Gastrocnemius medialis (tissue), 4 donors: ENCODE data around the gene ZG16B. TPM values are rescaled to one million over a fixed set of nuclear protein-coding genes. Genes with fewer than 3 reads are reported as not detected.

Experiments
- ATAC-seq, 2 donors: fragments of 150-250 bp; one replicate each; pipeline ENCODE4 v1.9.1; 2016
- DNase-seq, 2 donors: peaks; one replicate each; pipeline ENCODE4 v3.0.0-alpha.2; 2019
- H3K27ac ChIP-seq, 4 donors: fragments of 200-600 bp; sonication (generic); 1 replicate in 1 of 4; 2 replicates in 3 of 4; pipeline ENCODE4 v1.5.1; 2016 to 2018; ENCODE audit warnings: mild to moderate bottlenecking in 2 of 4, moderate library complexity in 1 of 4
- H3K27me3 ChIP-seq, 3 donors: fragments of 200-600 bp; sonication (generic) in 2 of 3; 1 replicate in 1 of 3; 2 replicates in 2 of 3; pipeline versions ENCODE4 v1.5.1 to v1.6.0; 2016 to 2019; ENCODE audit warnings: mild to moderate bottlenecking in 1 of 3, moderate library complexity in 1 of 3
- H3K36me3 ChIP-seq, 2 donors: fragments of 200-600 bp; sonication (generic) in 1 of 2; one replicate each; pipeline ENCODE4 v1.5.1; 2017 to 2018
- H3K4me1 ChIP-seq, 2 donors: fragments of 200-600 bp; sonication (generic) in 1 of 2; one replicate each; pipeline ENCODE4 v1.5.1; 2016 to 2017; ENCODE audit warnings: mild to moderate bottlenecking in 2 of 2
- H3K4me3 ChIP-seq, 4 donors: fragments of 200-600 bp; sonication (generic) in 3 of 4; 1 replicate in 1 of 4; 2 replicates in 3 of 4; pipeline ENCODE4 v1.5.1; 2016 to 2019; ENCODE audit warnings: mild to moderate bottlenecking in 2 of 4
- H3K9me3 ChIP-seq, 3 donors: fragments of 200-600 bp; sonication (generic) in 2 of 3; 1 replicate in 1 of 3; 2 replicates in 2 of 3; pipeline ENCODE4 v1.5.1; 2016 to 2019
- CTCF ChIP-seq, 5 experiments: fragments of 450-650 bp in 3 of 5; fragments of 200-600 bp in 2 of 5; sonication (generic) in 2 of 5; IDR thresholded peaks in 4 of 5; conservative IDR thresholded peaks in 1 of 5; 1 replicate in 4 of 5; 2 replicates in 1 of 5; pipeline ENCODE4 v1.5.1; 2016 to 2019; ENCODE audit warnings: antibody characterized with exemption in 5 of 5, mild to moderate bottlenecking in 3 of 5, moderate library complexity in 3 of 5
- POLR2A ChIP-seq, 2 donors: fragments of 450-650 bp; IDR thresholded peaks; one replicate each; pipeline ENCODE4 v1.6.1; 2017; ENCODE audit warnings: antibody characterized with exemption in 2 of 2, mild to moderate bottlenecking in 2 of 2, moderate library complexity in 2 of 2
- in situ Hi-C, 4 donors: fragments of 200-750 bp; cut with MboI; loops; one replicate each; pipeline versions ENCODE4 v1.15.0 to v1.8.0; 2017; ENCODE audit warnings: low sequenced_read_pairs in 4 of 4
- intact Hi-C: fragments of 100-400 bp; cut with DNase I; formaldehyde crosslinking; loops from one replicate; pipeline ENCODE4 v1.15.1; 2023; ENCODE audit warnings: low total_unique reads
- total RNA-seq, 4 donors: library from RNA; depleted of rRNA; stranded (reverse); fragments of >200 nt; gene quantifications; one replicate each; pipeline versions ENCODE4 v1.1.0 to v1.2.3, GENCODE V29; 2016

ZG16B gene
- total RNA-seq, 4 donors from 2014 or later, result not detected

- no peaks in the 10 kb centered on the region for H3K9me3 ChIP-seq
- TF ChIP-seq POLR2A (IDR thresholded peaks at IDR 0.05), result no peak
- TF ChIP-seq CTCF (IDR thresholded peaks at IDR 0.05 in 4 of 5, conservative IDR thresholded peaks at IDR 0.05 in 1 of 5), result no peak
- ATAC-seq, result no peak
- H3K27ac ChIP-seq, result no peak overlapping the region
- H3K4me1 ChIP-seq, result no peaks in the 10 kb centered on the region
- no peaks in the 10 kb centered on the region for H3K36me3 ChIP-seq
- no peak overlapping the region for H3K4me3 ChIP-seq
- H3K27me3 ChIP-seq, result peaks cover 35 to 37% (median 37%) of the 10 kb centered on the region in 3 donors
- intact Hi-C loops, result loop anchor here (10.0 kb wide), 1 partner anchor 185 kb away; no protein-coding TSS in a partner anchor
- in situ Hi-C loops, result no loop called here
- no peak for DNase-seq
Measured at GRCh38 chr16:2859686-2860265, 29.7 kb downstream of the ZG16B start.

- Histone ChIP-seq H3K27me3 (peaks cover 34 to 37% (median 35%) of the 10 kb centered on the region in 3 donors), H3K36me3 (no peaks in the 10 kb centered on the region), H3K27ac (no peak overlapping the region), H3K4me1 (no peaks in the 10 kb centered on the region), H3K4me3 (no peak overlapping the region), H3K9me3 (no peaks in the 10 kb centered on the region)
- DNase-seq (no peak), ATAC-seq (no peak)
- intact Hi-C loops (loop anchor here (10.0 kb wide), 1 partner anchor 186 kb away; no protein-coding TSS in a partner anchor), in situ Hi-C loops (no loop called here)
- TF ChIP-seq CTCF (IDR thresholded peaks at IDR 0.05 in 4 of 5, conservative IDR thresholded peaks at IDR 0.05 in 1 of 5), result no peak
- no peak for TF ChIP-seq POLR2A (IDR thresholded peaks at IDR 0.05)
Measured at GRCh38 chr16:2860826-2861567, 30.9 kb downstream of the ZG16B start.

- intact Hi-C loops (loop anchor here (5.0 to 10.0 kb wide), 2 partner anchors 88 to 191 kb away; partner anchors contain the start of gene ELOB), in situ Hi-C loops (no loop called here)
- ATAC-seq, result no peak
- Histone ChIP-seq H3K4me3 (no peak overlapping the region), H3K27ac (no peak overlapping the region), H3K9me3 (no peaks in the 10 kb centered on the region), H3K4me1 (peaks cover 0 to 5% of the 10 kb centered on the region in 2 donors), H3K36me3 (no peaks in the 10 kb centered on the region), H3K27me3 (peaks cover 0 to 4% (median 2%) of the 10 kb centered on the region in 3 donors)
- TF ChIP-seq POLR2A (IDR thresholded peaks at IDR 0.05) (no peak), CTCF (IDR thresholded peaks at IDR 0.05 in 4 of 5, conservative IDR thresholded peaks at IDR 0.05 in 1 of 5) (no peak)
- DNase-seq, result no peak
Measured at GRCh38 chr16:2865651-2866050, 35.5 kb downstream of the ZG16B start.

- H3K9me3 ChIP-seq, result no peaks in the 10 kb centered on the region
- no peaks in the 10 kb centered on the region for H3K27me3 ChIP-seq
- H3K4me3 ChIP-seq, result no peak overlapping the region
- H3K4me1 ChIP-seq, result peaks cover 0 to 5% of the 10 kb centered on the region in 2 donors
- no peaks in the 10 kb centered on the region for H3K36me3 ChIP-seq
- DNase-seq (no peak), ATAC-seq (no peak)
- TF ChIP-seq CTCF (IDR thresholded peaks at IDR 0.05 in 4 of 5, conservative IDR thresholded peaks at IDR 0.05 in 1 of 5), result no peak
- TF ChIP-seq POLR2A (IDR thresholded peaks at IDR 0.05), result no peak
- intact Hi-C loops (loop anchor here (5.0 to 10.0 kb wide), 2 partner anchors 89 to 192 kb away; partner anchors contain the start of gene ELOB), in situ Hi-C loops (no loop called here)
- H3K27ac ChIP-seq, result no peak overlapping the region
Measured at GRCh38 chr16:2866431-2866830, 36.3 kb downstream of the ZG16B start.
